ENCODE data around the gene MZF1. TPM values are rescaled to one million over a fixed set of nuclear protein-coding genes. Genes with fewer than 3 reads are reported as not detected.
A peak's percentile ranks its signal among the peaks of the same experiment; 100 is the strongest.

The MZF1 gene
- total RNA-seq, 2 donors from 2014 or later: 10.0 to 14.0 TPM

GRCh38 chr19:58557221-58558065, 15.7 kb downstream of the MZF1 start:
- peak; percentile 62 for DNase-seq (ENCODE audit: low spot score)
- intact Hi-C loops (cut with DNase I): no loop called here

GRCh38 chr19:58556622-58557220, 16.4 kb downstream of the MZF1 start:
- DNase-seq (ENCODE audit: low spot score): peak; percentile 62
- intact Hi-C loops (cut with DNase I): no loop called here

- intact Hi-C loops (cut with DNase I): no loop called here
- peak; percentile 69 for DNase-seq (ENCODE audit: low spot score)
Measured at GRCh38 chr19:58555920-58556621, 17.1 kb downstream of the MZF1 start.

GRCh38 chr19:58555369-58555885, 17.7 kb downstream of the MZF1 start:
- DNase-seq (ENCODE audit: low spot score): peak; percentile 76
- intact Hi-C loops (cut with DNase I): no loop called here

- peak; percentile 100 for DNase-seq (ENCODE audit: low spot score)
- intact Hi-C loops (cut with DNase I): no loop called here
Measured at GRCh38 chr19:58554494-58555368, 18.4 kb downstream of the MZF1 start, which contains the start of gene CHMP2A. Gene CHMP2A, minus strand, starts transcription at chr19:58555105. Its CDS starts 893 bp downstream, at chr19:58554212.

GRCh38 chr19:58553799-58554493, 19.2 kb downstream of the MZF1 start:
- peak; percentile 73 for DNase-seq (ENCODE audit: low spot score)
- intact Hi-C loops (cut with DNase I): no loop called here

GRCh38 chr19:58552655-58553054, 20.5 kb downstream of the MZF1 start:
- intact Hi-C loops (cut with DNase I): no loop called here
- no peak for DNase-seq (ENCODE audit: low spot score)

GRCh38 chr19:58551577-58552471, 21.3 kb downstream of the MZF1 start:
- no peak for DNase-seq (ENCODE audit: low spot score)
- intact Hi-C loops (cut with DNase I): no loop called here

- intact Hi-C loops (cut with DNase I): no loop called here
- no peak for DNase-seq (ENCODE audit: low spot score)
Measured at GRCh38 chr19:58551123-58551497, 22.0 kb downstream of the MZF1 start.

- intact Hi-C loops (cut with DNase I): no loop called here
- DNase-seq (ENCODE audit: low spot score): no peak
Measured at GRCh38 chr19:58550362-58551122, 22.6 kb downstream of the MZF1 start.

- intact Hi-C loops (cut with DNase I): no loop called here
- no peak for DNase-seq (ENCODE audit: low spot score)
Measured at GRCh38 chr19:58549664-58550361, 23.3 kb downstream of the MZF1 start.

GRCh38 chr19:58548859-58549663, 24.1 kb downstream of the MZF1 start:
- intact Hi-C loops (cut with DNase I): no loop called here
- DNase-seq (ENCODE audit: low spot score): no peak

GRCh38 chr19:58547323-58548312, 25.5 kb downstream of the MZF1 start:
- intact Hi-C loops (cut with DNase I): no loop called here
- no peak for DNase-seq (ENCODE audit: low spot score)

GRCh38 chr19:58546019-58546530, 27.1 kb downstream of the MZF1 start:
- DNase-seq (ENCODE audit: low spot score): no peak
- intact Hi-C loops (cut with DNase I): no loop called here

Measured in posterior vena cava (tissue), 2 donors.